NCI-H1048 (cell line): ENCODE data around the gene KDM5A.

Source experiments
- DNase-seq: peaks from one replicate; lab custom pipeline; 2025; lab: John Stamatoyannopoulos, UW

The KDM5A gene

DNA sequence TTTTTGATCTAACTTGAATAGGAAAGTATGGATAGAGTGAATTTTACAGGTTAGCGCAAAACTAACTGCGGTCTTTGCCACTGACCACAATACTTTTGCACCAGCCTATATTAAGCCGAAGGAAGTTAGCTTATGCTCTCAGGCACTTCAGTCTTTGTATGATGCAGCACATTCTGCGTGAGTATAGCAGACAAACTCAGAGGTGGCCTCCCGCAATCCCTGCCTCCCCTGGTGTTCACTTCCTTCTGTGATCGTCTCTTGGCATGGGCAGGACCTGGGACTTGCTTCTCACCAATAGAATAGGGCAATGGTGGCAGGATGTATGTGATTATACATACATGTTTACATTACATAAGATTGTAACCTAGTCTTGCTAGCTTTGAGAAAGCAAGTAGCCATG is 116.2 kb downstream of the KDM5A start:
- DNase-seq: no peak

GRCh38 chr12:271161-271560 is 118.0 kb downstream of the KDM5A start:
- DNase-seq: no peak

DNA sequence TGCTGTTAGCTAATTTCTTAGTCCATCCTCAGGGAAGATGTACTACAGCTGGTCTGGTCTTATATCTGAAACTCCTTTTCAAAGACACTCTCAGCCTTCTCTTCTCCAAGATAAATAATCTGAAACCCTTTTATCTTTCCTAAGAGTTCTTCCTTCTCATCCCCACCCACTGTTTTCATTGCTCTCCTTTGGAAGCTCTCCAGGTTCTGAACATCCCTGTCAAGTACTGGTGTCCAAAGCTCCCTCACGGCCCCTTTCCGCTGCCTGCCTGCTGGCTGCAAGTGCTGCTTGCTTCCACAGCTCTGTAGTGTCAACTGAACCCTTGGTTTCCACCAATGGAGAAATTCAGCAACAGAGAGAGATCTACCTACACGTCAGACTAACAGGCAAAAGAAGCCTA is 119.9 kb downstream of the KDM5A start:
- no peak for DNase-seq

DNA sequence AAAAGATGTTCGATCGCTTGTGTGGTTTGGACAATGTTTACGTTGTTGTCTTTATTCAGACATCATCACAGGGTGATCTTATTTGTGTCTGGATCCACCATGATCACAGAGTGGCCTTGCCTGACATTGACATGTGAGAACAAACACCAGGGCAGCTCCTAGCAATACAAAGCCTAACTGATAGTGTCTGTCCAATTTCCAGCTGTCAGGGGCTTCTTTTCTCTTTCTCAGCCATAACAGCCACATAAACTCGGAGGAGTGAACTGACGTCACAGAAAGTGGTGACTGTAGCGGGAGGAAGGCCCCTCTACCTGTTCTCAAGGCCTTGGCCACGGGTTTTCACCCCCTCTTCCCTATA is 120.7 kb downstream of the KDM5A start:
- no peak for DNase-seq

GRCh38 chr12:267581-268482 is 121.3 kb downstream of the KDM5A start:
- no peak for DNase-seq

DNA sequence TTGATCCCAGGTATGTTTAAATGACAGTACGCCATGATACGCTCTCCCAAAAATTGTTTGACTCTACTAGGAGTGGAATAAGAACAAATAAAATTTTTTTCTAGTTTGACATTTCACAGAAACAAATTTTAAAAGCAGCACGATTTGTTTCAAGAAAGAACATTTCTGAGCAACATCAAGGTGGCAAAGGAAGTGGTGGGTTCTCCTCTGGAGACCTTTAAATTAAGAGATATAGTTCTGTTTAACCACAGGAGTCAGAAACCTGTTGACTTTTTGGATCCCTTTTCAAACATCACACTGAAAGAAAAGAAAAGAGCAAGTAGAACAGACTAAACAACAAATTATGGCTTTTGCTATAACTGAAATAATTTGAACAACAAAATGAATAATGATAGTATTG is 124.0 kb downstream of the KDM5A start:
- DNase-seq: no peak

- no peak for DNase-seq
Measured at GRCh38 chr12:264269-264668, 124.9 kb downstream of the KDM5A start.

DNA sequence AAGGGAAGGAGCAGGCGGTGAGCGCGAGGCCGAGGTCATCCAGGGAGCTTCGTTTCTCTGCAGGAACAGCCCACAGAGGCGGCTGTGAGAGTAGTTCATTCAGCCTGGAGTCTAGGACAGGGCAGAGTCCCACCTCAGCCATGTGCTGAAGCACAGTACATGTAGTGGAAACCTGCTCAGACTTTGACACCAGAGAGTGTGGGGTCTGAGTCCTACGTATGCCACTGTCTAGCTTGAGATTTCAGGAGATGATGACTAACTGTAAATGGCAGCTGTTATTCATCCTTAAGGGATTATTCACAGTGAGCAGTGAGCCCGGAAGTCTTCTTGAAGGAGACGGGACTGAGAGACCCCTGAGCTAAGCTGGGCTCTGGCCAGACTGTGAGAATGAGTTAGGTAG is 125.5 kb downstream of the KDM5A start:
- DNase-seq: no peak

- DNase-seq: no peak
Measured at GRCh38 chr12:262817-263216, 126.3 kb downstream of the KDM5A start, which contains the start of gene SLC6A13. TSS of gene SLC6A13 (minus strand) at chr12:262836. CDS start at chr12:260052, 2,784 bp downstream.

- no peak for DNase-seq
Measured at GRCh38 chr12:262113-262512, 127.0 kb downstream of the KDM5A start.

- no peak for DNase-seq
Measured at GRCh38 chr12:257521-258321, 131.4 kb downstream of the KDM5A start.

GRCh38 chr12:256958-257357 is 132.2 kb downstream of the KDM5A start:
- no peak for DNase-seq

DNA sequence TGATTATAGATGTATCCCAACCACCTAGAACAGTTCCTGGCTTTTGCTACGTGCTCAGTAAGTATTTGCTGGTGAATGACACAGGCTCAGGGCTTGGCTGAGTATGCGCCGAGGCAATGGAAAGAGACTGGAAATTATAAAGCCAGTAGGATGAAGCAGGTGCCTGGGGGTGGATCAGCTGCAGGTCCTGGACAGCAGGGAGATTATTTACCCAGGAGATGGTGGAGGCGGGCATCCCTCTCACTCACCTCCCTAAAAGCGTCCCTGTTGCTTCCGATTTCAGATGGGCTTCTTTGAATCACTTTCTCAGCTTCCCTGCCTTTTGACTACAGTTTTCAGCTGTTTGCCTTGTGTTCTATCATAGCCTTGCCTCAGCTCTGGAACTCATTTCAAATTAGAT is 132.9 kb downstream of the KDM5A start:
- no peak for DNase-seq

GRCh38 chr12:254912-255311 is 134.2 kb downstream of the KDM5A start:
- DNase-seq: no peak

DNA sequence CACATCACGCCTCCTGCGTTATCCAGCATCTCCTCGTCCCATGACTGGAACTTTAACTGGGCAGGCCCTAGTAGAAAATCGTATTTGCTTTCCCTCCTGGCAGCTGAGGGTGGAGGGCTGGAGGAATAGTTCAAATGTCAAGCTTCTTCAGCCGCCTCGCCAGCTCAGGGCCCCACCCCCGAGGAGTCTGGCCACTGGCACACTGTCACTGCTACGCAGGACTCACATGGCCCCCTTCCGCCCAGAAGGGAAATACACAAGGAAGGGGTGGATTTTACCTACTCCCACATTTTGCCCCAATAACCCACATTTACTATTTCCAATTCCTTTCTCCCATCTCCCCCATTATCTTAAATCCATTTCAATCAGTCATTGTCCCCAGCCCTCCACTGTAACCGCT is 135.1 kb downstream of the KDM5A start:
- DNase-seq: no peak

DNA sequence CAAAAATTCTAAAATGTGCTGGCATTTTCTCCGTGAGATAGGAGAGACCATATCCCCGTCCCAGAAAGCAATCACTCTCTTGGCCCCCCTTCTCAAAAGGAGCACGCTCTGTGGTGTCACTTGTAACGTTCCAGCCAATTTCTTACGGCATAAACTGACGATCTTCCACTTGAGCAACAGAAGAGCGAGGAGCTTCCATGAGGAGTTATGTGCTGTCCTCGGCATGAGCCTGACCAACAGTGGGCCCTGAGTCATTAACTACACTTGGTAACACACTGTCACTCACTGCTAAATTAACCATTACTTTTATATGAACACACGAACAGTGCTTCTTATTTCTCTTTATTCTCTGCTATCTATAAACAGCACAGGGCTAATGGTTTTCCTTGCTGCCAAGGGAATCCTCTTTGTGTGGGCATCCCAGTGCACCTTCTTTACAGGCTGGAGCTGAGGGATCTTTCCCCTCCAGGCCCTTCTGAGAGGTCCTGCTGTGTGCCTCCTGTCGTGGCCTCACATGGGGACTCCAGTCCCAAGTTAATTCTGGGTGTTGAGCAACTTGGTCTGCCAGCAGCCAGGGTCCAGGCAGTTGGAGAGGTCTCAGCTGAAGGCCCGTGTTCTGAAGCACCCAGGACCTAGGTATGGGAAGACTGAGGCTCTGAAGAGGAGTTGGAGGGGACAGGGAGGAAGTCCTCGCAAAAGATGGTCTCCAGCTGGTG is 135.8 kb downstream of the KDM5A start:
- DNase-seq: no peak

DNA sequence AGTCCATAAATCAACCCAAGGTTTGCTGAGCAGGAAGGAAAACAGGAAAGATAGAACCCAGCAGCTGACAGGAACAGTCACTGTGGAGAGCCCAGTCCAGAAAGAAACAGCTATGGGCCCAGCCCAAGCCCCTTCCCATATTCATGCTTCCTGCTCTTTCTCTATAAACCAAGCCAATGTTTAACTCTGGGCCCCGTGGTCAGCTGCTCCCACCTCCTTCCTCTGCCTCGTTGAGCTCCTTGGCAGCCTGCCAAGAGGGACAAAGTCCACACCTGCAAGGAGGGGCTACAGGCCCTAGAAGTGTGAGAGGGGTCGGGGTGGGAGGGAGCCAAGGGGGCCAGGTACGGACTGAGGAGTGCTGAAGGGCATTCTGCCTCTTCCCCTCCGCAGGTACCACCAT is 136.5 kb downstream of the KDM5A start:
- no peak for DNase-seq

DNA sequence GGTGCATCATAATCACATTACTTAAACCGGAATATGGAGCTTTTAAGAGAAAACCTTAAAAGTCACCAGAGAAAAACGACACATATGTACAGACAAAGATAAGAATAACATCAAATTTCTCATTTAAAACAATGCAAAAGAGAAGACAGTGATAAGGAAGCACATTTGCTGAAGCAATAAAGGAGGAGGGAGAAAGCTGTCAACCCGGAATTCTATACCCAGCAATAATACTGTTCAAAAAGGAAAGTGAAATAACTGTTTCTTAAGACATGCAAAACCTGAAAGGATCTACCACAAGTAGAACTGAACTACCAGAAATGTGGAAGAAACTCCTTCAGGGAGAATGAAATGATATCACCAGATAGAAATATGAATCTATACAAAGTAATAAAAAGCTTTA is 141.8 kb downstream of the KDM5A start:
- no peak for DNase-seq

DNA sequence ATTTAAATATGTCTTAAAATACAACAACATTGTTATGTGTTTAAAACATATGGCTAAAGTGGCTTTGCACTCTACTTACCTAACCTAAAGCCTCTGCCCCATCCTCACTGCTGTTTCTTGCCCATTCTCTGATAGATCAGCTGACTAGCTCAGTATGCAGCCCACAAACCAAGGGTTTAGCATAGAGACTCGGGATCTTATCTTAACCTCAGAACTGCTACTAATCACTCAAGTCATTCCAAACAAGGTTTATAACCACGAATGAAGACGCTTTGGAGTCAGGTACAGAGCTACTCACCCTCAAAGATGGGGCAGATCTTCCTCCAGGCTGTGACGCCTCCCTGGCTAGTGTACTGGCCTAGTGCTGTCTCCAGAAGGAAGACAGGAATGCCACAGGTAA is 145.7 kb downstream of the KDM5A start:
- DNase-seq: no peak

GRCh38 chr12:242496-242895 is 146.6 kb downstream of the KDM5A start:
- no peak for DNase-seq

DNA sequence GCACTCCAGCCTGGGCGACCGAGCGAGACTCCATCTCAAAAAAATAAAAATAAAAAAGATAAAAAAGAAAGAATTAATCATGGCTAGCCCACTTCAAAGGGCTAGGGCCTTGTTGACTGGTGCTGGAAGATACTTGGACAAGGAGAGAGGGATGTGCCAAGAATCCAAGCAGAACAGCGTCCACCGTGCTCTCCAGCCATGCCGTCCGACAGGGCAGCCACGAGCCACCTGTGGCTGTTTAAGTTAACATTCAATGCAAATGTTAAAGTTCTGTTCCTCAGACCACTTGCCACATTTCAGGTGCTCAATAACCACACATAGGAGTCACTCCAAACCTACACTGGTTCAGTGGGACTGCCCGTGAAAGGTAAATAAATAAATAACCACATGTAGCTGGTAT is 147.9 kb downstream of the KDM5A start:
- no peak for DNase-seq

- DNase-seq: no peak
Measured at GRCh38 chr12:240566-240965, 148.6 kb downstream of the KDM5A start.
